Fibroblast of peridontal ligament (primary cell): Measurements from ENCODE around the gene CYTH4.
A peak's percentile ranks its signal among the peaks of the same experiment; 100 is the strongest.
"Not testable (repeated sequence)": the region's sequence is repeated elsewhere in the genome, so short reads cannot be mapped to it uniquely, and the experiment has no call there.

Source experiments
- DNase-seq: peaks from one replicate; pipeline ENCODE4 v3.0.0-alpha.2; 2010; ENCODE audit errors: extremely low read depth

Gene CYTH4

GRCh38 chr22:37249986-37250385 is 32.3 kb upstream of the CYTH4 start:
- no peak for DNase-seq

DNA sequence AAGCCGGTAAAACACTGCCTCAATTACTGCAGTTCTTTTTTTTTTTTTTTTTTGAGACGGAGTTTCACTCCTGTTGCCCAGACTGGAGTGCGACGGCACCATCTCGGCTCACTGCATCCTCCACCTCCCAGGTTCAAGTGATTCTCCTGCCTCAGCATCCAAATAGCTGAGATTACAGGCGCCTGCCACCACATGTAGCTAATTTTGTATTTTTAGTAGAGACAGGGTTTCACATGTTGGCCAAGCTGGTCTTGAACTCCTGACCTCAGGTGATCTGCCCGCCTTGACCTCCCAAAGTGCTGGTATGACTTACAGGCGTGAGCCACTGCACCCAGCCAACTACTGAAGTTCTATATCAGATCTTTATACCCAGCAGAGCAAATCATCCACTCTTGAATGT is 30.5 kb upstream of the CYTH4 start:
- not testable (repeated sequence) for DNase-seq

DNA sequence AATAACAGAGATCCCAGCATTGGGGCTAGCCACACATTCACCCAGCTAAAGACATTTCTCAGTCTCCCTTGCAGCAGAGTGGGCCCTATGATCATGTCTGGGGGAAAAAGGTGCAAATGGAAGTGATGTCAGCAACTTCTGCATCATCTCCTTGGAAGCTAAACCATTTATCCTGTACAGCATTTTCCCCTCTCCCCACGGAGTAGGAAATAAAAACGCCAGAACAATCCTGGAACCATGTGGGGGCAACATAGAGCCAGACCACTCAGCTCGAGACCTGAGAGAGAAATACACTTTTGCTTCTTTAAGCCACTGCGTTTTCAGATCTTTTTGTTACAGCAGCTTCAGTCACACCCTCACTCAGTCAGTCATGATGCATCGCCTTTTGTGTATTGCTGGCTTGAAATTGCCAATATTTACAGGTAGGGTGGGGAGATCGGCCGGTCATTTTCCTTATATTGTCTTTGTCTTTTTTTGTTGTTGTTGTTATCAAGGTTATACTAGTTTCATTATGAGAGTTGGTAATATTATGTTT is 29.1 kb upstream of the CYTH4 start:
- no peak for DNase-seq

DNA sequence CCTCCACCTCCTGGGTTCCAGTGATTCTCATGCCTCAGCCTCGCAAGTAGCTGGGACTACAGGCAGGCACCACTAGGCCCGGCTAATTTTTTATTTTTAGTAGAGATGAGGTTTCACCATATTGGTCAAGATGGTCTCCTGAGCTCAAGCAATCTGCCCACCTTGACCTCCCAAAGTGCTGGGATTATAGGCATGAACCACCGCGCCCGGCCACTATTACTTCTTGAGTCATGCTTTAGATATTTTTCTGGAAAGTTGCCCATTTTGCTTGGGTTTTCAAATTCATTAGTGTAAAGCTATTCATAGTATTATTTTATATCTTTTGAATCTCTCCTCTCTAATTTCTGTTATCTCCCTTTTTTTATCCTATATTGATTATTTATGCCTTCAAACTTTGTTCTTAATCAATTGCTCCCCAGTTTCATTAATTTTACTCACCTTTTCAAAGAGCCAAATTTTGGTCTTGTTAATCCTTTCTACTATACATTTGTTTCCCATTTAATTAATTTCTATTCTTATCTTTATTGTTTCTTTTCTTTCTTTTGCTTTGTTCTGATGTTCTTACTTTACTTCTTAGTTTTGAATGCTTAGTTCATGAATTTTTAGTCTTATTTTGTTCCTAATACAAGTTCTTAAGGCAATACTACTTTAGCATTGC is 28.0 kb upstream of the CYTH4 start:
- peak; percentile 54 for DNase-seq

- no peak for DNase-seq
Observed at GRCh38 chr22:37254867-37255233, 27.5 kb upstream of the CYTH4 start.

GRCh38 chr22:37255558-37256006 is 26.7 kb upstream of the CYTH4 start:
- DNase-seq = no peak

- DNase-seq = no peak
Observed at GRCh38 chr22:37256075-37256726, 26.1 kb upstream of the CYTH4 start.

DNA sequence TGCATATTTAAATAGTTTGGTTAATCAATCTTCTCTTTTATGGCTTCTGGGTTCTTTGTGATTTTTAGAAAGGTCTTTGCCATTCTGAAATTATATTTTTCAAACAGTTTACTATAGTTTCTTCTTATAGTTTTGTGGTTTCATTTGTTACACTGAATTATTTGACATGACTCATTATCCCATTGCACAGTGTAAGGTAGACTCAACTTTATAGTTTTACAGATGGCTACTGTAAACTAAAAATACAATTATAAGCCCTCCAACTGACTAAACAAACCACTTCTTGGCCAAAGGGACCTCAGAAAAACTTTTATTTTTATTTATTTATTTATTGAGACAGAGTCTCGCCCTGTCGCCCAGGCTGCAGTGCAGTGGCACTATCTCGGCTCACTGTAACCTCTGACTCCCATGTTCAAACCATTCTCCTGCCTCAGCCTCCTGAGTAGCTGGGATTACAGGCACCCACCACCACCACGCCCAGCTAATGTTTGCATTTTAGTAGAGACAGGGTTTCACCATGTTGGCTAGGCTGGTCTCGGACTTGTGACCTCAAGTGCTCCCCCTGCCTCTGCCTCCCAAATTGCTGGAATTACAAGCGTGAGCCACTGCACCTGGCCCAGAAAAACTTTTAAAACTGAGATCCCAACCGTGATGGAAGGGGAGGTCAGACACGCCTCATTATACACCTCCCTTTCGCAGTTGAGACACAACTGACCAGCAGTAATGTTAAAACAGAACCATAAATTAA is 24.1 kb upstream of the CYTH4 start:
- no peak for DNase-seq

GRCh38 chr22:37258753-37259401 is 23.4 kb upstream of the CYTH4 start:
- DNase-seq = no peak

DNA sequence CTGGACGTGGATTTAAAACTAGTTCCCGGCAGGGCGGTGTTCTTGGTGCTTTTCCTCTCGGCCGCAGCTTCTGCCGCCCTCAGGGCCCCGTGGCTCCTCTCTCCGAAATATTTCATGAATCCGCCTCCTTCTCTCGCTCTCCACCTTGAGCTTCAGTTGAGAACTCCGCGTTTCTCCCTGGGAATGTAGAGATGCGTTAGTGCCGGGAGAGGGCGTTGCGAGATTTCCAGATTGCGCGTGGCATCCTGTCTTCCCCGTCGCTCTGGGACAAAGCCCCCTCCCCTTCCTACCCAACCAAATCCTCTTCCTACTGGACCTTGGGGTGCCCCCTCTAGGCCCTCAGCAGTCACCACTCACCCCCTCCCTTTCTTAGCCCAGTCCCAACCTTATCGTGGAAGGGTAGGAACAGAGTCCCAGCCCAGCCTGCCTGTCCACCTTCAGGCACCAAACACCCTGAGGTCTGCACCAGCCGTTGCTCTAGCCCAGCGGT is 22.7 kb upstream of the CYTH4 start:
- peak; percentile 49 for DNase-seq

DNA sequence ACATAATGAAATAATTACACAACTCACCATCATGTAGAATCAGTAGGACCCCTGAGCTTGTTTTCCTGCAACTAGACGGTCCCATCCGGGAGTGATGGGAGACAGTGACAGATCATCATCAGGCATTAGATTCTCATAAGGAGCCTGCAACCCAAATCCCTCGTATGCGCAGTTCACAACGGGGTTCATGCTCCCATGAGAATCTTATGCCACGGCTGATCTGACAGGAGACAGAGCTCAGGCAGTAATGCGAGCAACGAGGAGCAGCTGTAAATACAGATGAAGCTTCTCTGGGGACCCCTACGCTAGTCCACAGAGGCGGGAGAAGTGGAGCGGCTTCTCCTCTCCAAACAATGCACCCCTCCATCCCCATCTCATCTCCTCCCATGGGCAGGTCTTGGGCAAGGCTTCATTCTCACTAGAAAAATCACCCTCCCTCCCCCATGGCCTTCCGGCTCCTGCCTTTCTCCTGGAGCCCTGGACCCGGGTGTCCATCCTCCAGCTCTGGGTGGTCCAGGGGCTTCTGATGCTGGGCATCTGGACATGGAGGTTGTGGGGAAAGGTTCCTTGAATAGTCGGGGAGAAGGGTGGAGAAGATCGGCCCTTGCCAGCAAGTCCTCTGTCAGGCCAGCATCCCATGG is 22.0 kb upstream of the CYTH4 start:
- no peak for DNase-seq

GRCh38 chr22:37260901-37261336 is 21.4 kb upstream of the CYTH4 start:
- DNase-seq = peak; percentile 44

- DNase-seq = no peak
Observed at GRCh38 chr22:37262346-37262745, 20.0 kb upstream of the CYTH4 start.

DNA sequence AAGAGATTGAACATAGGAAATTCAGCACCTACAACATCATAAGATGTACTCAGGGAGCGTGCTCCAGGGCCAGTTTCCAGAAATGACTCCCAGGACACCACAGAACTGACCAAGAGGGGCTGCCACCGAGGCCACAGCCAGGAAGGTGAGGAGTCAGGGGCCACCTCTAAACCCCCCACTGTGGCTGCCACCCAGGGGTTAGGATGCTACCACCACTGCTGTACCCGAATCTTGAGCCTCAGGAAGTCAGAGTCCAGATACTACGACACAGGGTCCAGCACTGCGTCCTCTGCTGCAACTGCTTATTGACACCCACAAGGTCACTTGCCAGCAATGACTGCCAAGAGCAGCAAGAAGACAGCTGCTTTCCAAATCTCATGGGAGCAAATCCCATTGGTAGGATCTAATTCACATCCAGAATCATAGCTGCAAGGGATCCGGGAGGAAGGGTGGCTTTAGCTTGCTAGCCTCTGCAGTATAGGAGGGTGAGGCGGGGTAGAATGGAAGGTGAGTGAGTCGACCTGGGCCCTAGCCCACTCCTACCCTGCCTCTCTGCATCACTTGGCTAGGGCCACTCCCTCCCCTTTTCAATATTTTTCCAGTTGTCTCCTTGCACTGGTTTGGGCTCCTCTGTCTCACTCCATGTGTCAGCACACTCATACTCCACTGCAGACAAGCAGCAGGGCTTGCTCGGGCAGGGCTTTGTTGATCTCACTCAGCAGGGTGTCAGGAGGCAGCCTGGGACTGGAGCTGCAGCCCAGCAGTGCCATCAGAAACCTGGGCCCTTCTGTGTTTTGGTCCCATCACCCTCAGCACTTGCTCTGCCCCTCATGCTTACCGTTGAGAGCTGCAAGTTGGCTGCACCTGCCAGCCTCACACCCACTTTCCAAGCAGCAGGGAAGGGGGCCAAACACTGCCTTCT is 18.1 kb upstream of the CYTH4 start:
- DNase-seq = no peak

GRCh38 chr22:37266581-37267134 is 15.7 kb upstream of the CYTH4 start:
- DNase-seq = no peak

- peak; percentile 24 for DNase-seq
Observed at GRCh38 chr22:37267135-37267587, 15.1 kb upstream of the CYTH4 start.

- peak; percentile 48 for DNase-seq
Observed at GRCh38 chr22:37267661-37268413, 14.5 kb upstream of the CYTH4 start.

GRCh38 chr22:37269936-37270678 is 12.2 kb upstream of the CYTH4 start:
- no peak for DNase-seq
